HG03442 (cell line): ENCODE data around the gene SDR42E1.

Source experiments
- ATAC-seq: cut with Tn5 transposase; IDR thresholded peaks from one replicate; pipeline ENCODE4 v1.9.1; 2021; ENCODE audit warnings: mild to moderate bottlenecking, moderate library complexity; ENCODE audit not compliant: unreplicated experiment

Gene SDR42E1

GRCh38 chr16:81945665-81946064, 65.6 kb downstream of the SDR42E1 start:
- ATAC-seq = no peak

- ATAC-seq = no peak
Measured at GRCh38 chr16:81942007-81942601, 69.2 kb downstream of the SDR42E1 start.

- ATAC-seq = no peak
Measured at GRCh38 chr16:81940781-81941560, 70.3 kb downstream of the SDR42E1 start.

- ATAC-seq = no peak
Measured at GRCh38 chr16:81939164-81940056, 71.9 kb downstream of the SDR42E1 start.
